Dermis blood vessel endothelial cell (primary cell): ENCODE measurements around the gene RNF34. TPM values are rescaled to one million over a fixed set of nuclear protein-coding genes. Genes with fewer than 3 reads are reported as not detected.

Experiments
- DNase-seq: peaks from one replicate; pipeline ENCODE4 v3.0.0; 2010
- total RNA-seq: library from RNA; depleted of rRNA; stranded (reverse); fragments of >200 nt; gene quantifications from 2 replicates; pipeline ENCODE4 v1.2.3, GENCODE V29; 2014

Gene RNF34
- total RNA-seq, 1 donor from 2014 or later = 60.8 TPM

GRCh38 chr12:121440768-121441167 lies 40.9 kb downstream of the RNF34 start:
- DNase-seq = no peak

- peak; percentile 26 for DNase-seq
These were observed 41.6 kb downstream of the RNF34 start for GRCh38 chr12:121441555-121441954.

- no peak for DNase-seq
These were observed 42.4 kb downstream of the RNF34 start for GRCh38 chr12:121442028-121442948.

GRCh38 chr12:121443193-121443870 lies 43.4 kb downstream of the RNF34 start:
- peak; percentile 87 for DNase-seq

GRCh38 chr12:121443911-121444841 lies 44.3 kb downstream of the RNF34 start:
- DNase-seq = no peak

- DNase-seq = no peak
These were observed 44.9 kb downstream of the RNF34 start for GRCh38 chr12:121444842-121445202.

GRCh38 chr12:121446750-121447149 lies 46.8 kb downstream of the RNF34 start:
- DNase-seq = no peak

GRCh38 chr12:121448771-121449315 lies 48.9 kb downstream of the RNF34 start:
- DNase-seq = no peak

GRCh38 chr12:121451961-121452339 lies 52.0 kb downstream of the RNF34 start:
- DNase-seq = peak; percentile 15

GRCh38 chr12:121452340-121452984 lies 52.5 kb downstream of the RNF34 start:
- DNase-seq = peak; percentile 17

GRCh38 chr12:121452985-121453360 lies 53.1 kb downstream of the RNF34 start:
- no peak for DNase-seq

GRCh38 chr12:121453629-121454028 lies 53.7 kb downstream of the RNF34 start:
- no peak for DNase-seq

- DNase-seq = no peak
These were observed 55.0 kb downstream of the RNF34 start for GRCh38 chr12:121454921-121455320.

GRCh38 chr12:121455766-121456420 lies 56.0 kb downstream of the RNF34 start:
- DNase-seq = no peak

- no peak for DNase-seq
These were observed 56.6 kb downstream of the RNF34 start for GRCh38 chr12:121456551-121456950.

GRCh38 chr12:121461048-121461447 lies 61.1 kb downstream of the RNF34 start:
- DNase-seq = no peak

- DNase-seq = no peak
These were observed 64.4 kb downstream of the RNF34 start for GRCh38 chr12:121464331-121464730.

GRCh38 chr12:121465921-121466793 lies 66.2 kb downstream of the RNF34 start:
- peak; percentile 43 for DNase-seq

- DNase-seq = peak; percentile 91
These were observed 67.1 kb downstream of the RNF34 start for GRCh38 chr12:121466794-121467637.
